Nephron (organoid): ENCODE data around the gene HOXD12.
A peak's percentile ranks its signal among the peaks of the same experiment; 100 is the strongest.

Experiments used
- H3K27ac Mint-ChIP-seq, 3 experiments: 2 replicates each; pipeline ENCODE4 v1.8.0; 2020; ENCODE audit warnings: mixed read lengths in 3 of 3, mild to moderate bottlenecking in 2 of 3, moderate library complexity in 1 of 3
- H3K27me3 Mint-ChIP-seq: 2 replicates; pipeline ENCODE4 v1.8.0; 2021; ENCODE audit warnings: low read depth, mild to moderate bottlenecking, moderate library complexity, mixed read lengths
- H3K36me3 Mint-ChIP-seq: 2 replicates; pipeline ENCODE4 v1.8.0; 2020; ENCODE audit warnings: low read depth, mixed read lengths
- H3K4me1 Mint-ChIP-seq: 2 replicates; pipeline ENCODE4 v1.8.0; 2020; ENCODE audit warnings: mixed read lengths
- H3K4me3 Mint-ChIP-seq, 3 experiments: 2 replicates each; pipeline ENCODE4 v1.8.0; 2020; ENCODE audit warnings: mild to moderate bottlenecking in 3 of 3, mixed read lengths in 3 of 3, moderate library complexity in 2 of 3
- H3K9me3 Mint-ChIP-seq: 2 replicates; pipeline ENCODE4 v1.8.0; 2020; ENCODE audit warnings: mixed read lengths
- TF ChIP-seq, protein P1 (sequence below), 3 experiments: fragments of 200-600 bp; sonication (generic); IDR thresholded peaks; one replicate each; pipeline ENCODE4 v1.5.0; 2021; ENCODE audit warnings: antibody characterized with exemption in 3 of 3; ENCODE audit not compliant: unreplicated experiment in 3 of 3

Gene HOXD12

DNA sequence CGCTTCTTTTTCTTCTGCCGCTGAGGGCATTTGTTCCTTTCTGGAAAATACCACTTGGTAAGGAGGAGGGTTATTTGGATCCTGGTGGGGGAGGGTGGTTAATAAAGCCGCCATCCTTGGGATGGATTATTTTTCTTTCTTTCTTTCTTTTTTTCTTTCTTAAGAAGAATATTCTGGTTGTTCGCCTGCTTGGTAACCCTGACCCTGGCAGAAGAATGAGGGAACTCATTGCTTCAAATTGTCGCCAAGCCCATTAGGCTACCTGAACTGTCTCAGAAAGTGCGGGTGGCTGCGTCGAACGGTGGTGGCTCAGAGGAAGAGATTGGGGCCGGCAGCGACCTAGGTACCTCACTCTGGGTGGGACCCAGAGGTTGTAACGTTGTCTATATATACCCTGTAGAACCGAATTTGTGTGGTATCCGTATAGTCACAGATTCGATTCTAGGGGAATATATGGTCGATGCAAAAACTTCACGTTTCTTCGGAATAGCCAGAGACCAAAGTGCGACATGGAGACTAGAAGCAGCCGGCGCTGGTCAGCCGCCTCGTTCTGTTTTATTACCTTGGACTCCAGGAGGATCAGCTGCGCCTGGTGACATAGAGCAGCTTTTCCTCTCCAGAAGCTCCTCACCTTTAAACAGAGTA is 50.5 kb downstream of the HOXD12 start:
- Mint-ChIP-seq H3K4me3 (peak overlapping the region; percentile 84 to 96 (median 94)), H3K27me3 (no peaks in the 10 kb centered on the region), H3K27ac (peak overlapping the region; percentile 95 to 99 (median 97)), H3K9me3 (no peaks in the 10 kb centered on the region), H3K4me1 (peaks cover 82% of the 10 kb centered on the region), H3K36me3 (peaks cover 83% of the 10 kb centered on the region)
- TF ChIP-seq, protein P1, sequence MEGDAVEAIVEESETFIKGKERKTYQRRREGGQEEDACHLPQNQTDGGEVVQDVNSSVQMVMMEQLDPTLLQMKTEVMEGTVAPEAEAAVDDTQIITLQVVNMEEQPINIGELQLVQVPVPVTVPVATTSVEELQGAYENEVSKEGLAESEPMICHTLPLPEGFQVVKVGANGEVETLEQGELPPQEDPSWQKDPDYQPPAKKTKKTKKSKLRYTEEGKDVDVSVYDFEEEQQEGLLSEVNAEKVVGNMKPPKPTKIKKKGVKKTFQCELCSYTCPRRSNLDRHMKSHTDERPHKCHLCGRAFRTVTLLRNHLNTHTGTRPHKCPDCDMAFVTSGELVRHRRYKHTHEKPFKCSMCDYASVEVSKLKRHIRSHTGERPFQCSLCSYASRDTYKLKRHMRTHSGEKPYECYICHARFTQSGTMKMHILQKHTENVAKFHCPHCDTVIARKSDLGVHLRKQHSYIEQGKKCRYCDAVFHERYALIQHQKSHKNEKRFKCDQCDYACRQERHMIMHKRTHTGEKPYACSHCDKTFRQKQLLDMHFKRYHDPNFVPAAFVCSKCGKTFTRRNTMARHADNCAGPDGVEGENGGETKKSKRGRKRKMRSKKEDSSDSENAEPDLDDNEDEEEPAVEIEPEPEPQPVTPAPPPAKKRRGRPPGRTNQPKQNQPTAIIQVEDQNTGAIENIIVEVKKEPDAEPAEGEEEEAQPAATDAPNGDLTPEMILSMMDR (IDR thresholded peaks at IDR 0.05; ENCODE audit: unreplicated experiment in 3 of 3), result no peak

DNA sequence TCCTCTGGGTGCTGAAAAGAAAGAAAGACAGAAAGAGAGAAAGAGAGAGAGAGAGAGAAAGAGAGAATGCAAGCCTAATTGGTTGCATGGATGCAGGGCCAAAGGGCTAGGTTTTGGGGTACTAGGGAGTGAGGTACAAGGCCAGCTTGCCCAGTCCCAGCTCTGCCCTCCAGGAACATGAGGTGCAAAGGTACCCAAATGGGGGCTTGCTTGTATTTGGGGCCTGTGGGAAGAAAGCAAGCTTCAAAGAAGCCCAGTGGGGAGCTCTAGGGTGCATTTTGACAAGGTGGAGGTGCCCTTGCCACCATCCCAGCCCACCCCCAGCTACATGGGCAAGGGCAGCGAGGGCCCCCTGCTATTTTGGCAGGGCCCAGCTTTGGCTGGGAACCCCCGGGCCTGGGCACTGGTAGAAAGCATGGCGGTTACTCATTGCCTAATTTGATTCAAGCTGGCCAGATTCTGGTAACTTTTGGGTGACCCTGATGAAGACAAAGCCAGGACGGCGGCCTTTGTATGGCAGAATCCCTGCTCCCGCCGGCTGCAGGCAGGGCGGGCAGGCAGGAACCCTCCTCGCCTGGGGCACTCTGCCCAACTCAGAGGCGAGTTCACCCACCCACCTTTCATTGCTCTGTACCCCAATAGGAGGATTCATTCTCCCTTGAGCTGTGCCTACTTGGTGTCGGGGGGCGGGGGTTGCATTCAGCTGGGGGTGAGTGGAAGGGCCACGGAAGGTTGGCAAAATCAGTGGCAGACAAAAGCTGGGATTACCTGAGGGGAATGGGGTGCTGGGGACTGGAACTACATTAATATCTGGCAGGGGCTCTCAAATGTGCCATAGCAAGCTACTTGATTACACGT is 51.2 kb downstream of the HOXD12 start:
- Mint-ChIP-seq H3K4me3 (peak overlapping the region; percentile 84 to 96 (median 94)), H3K36me3 (peaks cover 83% of the 10 kb centered on the region), H3K9me3 (no peaks in the 10 kb centered on the region), H3K27me3 (no peaks in the 10 kb centered on the region), H3K4me1 (peaks cover 83% of the 10 kb centered on the region), H3K27ac (peak overlapping the region; percentile 95 to 99 (median 97))
- TF ChIP-seq, protein P1 (IDR thresholded peaks at IDR 0.05; ENCODE audit: unreplicated experiment in 3 of 3), result no peak

DNA sequence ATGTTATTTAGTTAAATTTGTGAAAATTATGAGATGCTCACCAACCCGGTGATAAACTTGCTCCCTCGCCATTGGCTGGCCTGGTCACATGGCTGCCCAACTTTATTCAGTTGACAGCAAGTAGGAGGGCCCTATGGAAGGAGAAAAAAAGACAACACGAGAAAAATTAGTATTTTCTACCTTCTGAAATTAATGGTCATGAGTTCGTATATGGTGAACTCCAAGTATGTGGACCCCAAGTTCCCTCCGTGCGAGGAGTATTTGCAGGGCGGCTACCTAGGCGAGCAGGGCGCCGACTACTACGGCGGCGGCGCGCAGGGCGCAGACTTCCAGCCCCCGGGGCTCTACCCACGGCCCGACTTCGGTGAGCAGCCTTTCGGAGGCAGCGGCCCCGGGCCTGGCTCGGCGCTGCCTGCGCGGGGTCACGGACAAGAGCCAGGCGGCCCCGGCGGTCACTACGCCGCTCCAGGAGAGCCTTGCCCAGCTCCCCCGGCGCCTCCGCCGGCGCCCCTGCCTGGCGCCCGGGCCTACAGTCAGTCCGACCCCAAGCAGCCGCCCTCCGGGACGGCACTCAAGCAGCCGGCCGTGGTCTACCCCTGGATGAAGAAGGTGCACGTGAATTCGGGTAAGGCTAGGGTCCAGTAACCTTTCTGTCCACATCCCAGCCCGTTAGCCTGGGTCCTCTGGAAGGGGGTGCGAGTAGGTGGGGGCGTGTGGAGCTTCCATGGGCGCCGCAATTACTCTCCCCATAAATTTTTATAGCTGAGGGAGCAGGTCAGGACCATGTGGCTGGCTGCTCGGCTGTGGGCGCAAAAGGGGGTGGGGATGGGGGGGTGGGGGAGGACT is 52.1 kb downstream of the HOXD12 start, which contains the start of gene HOXD4:
Gene HOXD4 (plus strand): TSS at position 109 of the 846 bp plus-strand sequence. CDS start 84 bp downstream, at position 193.
- H3K9me3 Mint-ChIP-seq, result no peaks in the 10 kb centered on the region
- H3K27ac Mint-ChIP-seq, result peak within 1 kb of the TSS; percentile 95 to 99 (median 97)
- peak within 1 kb of the TSS; percentile 84 to 96 (median 94) for H3K4me3 Mint-ChIP-seq
- peaks cover 85% of the 10 kb centered on the region for H3K4me1 Mint-ChIP-seq
- peaks cover 84% of the 10 kb centered on the region for H3K36me3 Mint-ChIP-seq
- TF ChIP-seq, protein P1 (IDR thresholded peaks at IDR 0.05; ENCODE audit: unreplicated experiment in 3 of 3), result no peak
- H3K27me3 Mint-ChIP-seq, result no peaks in the 10 kb centered on the region
